GM12878 (cell line): ENCODE results near the gene COL1A2. TPM values are rescaled to one million over a fixed set of nuclear protein-coding genes. Genes with fewer than 3 reads are reported as not detected.

Source experiments
- ATAC-seq: fragments of 200-7000 bp; cut with Tn5 transposase; 3 replicates; pipeline ENCODE4 v1.9.1; 2020; ENCODE audit warnings: mild to moderate bottlenecking, moderate library complexity
- BruUV-seq: library from RNA; stranded (reverse); fragments of 400-500 nt; replicated peaks from 2 replicates; lab custom pipeline; 2021; lab: Mats Ljungman, UMichigan
- CTCF ChIA-PET: fragments of 300-600 bp; sonication (Branson Sonifier 250); formaldehyde crosslinking; extraction: SDS; loops from one replicate; lab custom pipeline; 2021; ENCODE audit warnings: inconsistent platforms; lab: Yijun Ruan, JAX
- POLR2A ChIA-PET: fragments of 350-600 bp; formaldehyde crosslinking; extraction: SDS; loops from one replicate; lab custom pipeline; 2021; ENCODE audit warnings: inconsistent platforms; lab: Charles Lee
- RAD21 ChIA-PET: fragments of 300-600 bp; sonication (Branson Sonifier 250); formaldehyde crosslinking; loops from one replicate; lab custom pipeline; 2023; ENCODE audit warnings: antibody characterized with exemption; ENCODE audit not compliant: unreplicated experiment; lab: Charles Lee
- SMC1A ChIA-PET: fragments of 300-600 bp; sonication (Branson Sonifier 250); formaldehyde crosslinking; loops from one replicate; lab custom pipeline; 2023; ENCODE audit not compliant: unreplicated experiment, uncharacterized antibody; lab: Charles Lee
- DNase-seq: peaks from one replicate; pipeline ENCODE4 v3.0.0-alpha.2; 2011; ENCODE audit warnings: low read depth, low spot score
- FAIRE-seq: peaks from 3 replicates; lab custom pipeline; 2011; peaks lifted over from hg19 to GRCh38; lab: Jason Lieb, UNC
- H2AFZ ChIP-seq: 2 replicates; pipeline ENCODE4 v1.6.0; 2011; ENCODE audit warnings: low read depth, low read length, control low read depth; ENCODE audit not compliant: control insufficient read depth
- H3K27ac ChIP-seq: 2 replicates; pipeline ENCODE4 v1.5.1; 2011; ENCODE audit warnings: control low read depth; ENCODE audit not compliant: control insufficient read depth, insufficient read depth
- H3K27me3 ChIP-seq, 2 experiments: replicated peaks in 1 of 2; 2 replicates each; pipeline versions ENCODE4 v1.6.0 to v1.6.1; 2011; ENCODE audit warnings: low read length in 1 of 2; ENCODE audit not compliant: control insufficient read depth in 2 of 2, insufficient read depth in 2 of 2
- H3K36me3 ChIP-seq, 2 experiments: 2 replicates each; pipeline ENCODE4 v1.5.1; 2011; ENCODE audit warnings: low read length in 1 of 2; ENCODE audit not compliant: control insufficient read depth in 2 of 2, insufficient read depth in 2 of 2
- H3K4me1 ChIP-seq: 2 replicates; pipeline ENCODE4 v1.6.1; 2011; ENCODE audit warnings: mild to moderate bottlenecking, low read length, moderate library complexity, mixed read lengths; ENCODE audit not compliant: control insufficient read depth, insufficient read depth
- H3K4me2 ChIP-seq: 2 replicates; pipeline ENCODE4 v1.6.0; 2011; ENCODE audit warnings: control low read depth; ENCODE audit not compliant: control insufficient read depth, insufficient read depth
- H3K4me3 ChIP-seq: fragments of 200-600 bp; sonication (generic); 2 replicates; pipeline ENCODE4 v1.5.1; 2016
- H3K79me2 ChIP-seq: 2 replicates; pipeline ENCODE4 v1.6.0; 2011; ENCODE audit warnings: low read length; ENCODE audit not compliant: control insufficient read depth, insufficient read depth
- H3K9ac ChIP-seq: 2 replicates; pipeline ENCODE4 v1.8.0; 2011; ENCODE audit warnings: low read length, control low read depth, mixed read lengths; ENCODE audit not compliant: control insufficient read depth, insufficient read depth
- H3K9me3 ChIP-seq: replicated peaks from 3 replicates; pipeline ENCODE4 v1.5.1; 2011; ENCODE audit warnings: mild to moderate bottlenecking, low read length; ENCODE audit not compliant: control insufficient read depth, insufficient read depth
- H4K20me1 ChIP-seq: 2 replicates; pipeline ENCODE4 v1.6.0; 2011; ENCODE audit not compliant: control insufficient read depth, insufficient read depth
- CHD2 ChIP-seq: IDR thresholded peaks from 2 replicates; pipeline ENCODE4 v1.6.1; 2011; ENCODE audit warnings: low read depth, low read length, improper control_type of control experiment, borderline replicate concordance
- ELK1 ChIP-seq: IDR thresholded peaks from 2 replicates; pipeline ENCODE4 v1.6.1; 2012; ENCODE audit warnings: low read depth, low read length, improper control_type of control experiment
- IKZF1 ChIP-seq: fragments of 450-650 bp; conservative IDR thresholded peaks from 2 replicates; pipeline ENCODE4 v1.6.1; 2017; ENCODE audit warnings: antibody characterized with exemption, mild to moderate bottlenecking
- NFYA ChIP-seq: IDR thresholded peaks from 2 replicates; pipeline ENCODE4 v1.6.1; 2011; ENCODE audit warnings: low read depth, mild to moderate bottlenecking, low read length, improper control_type of control experiment, borderline replicate concordance
- RB1 ChIP-seq: fragments of 450-650 bp; formaldehyde crosslinking; IDR thresholded peaks from 2 replicates; pipeline ENCODE4 v1.6.1; 2017; ENCODE audit warnings: mild to moderate bottlenecking, borderline replicate concordance
- RCOR1 ChIP-seq: conservative IDR thresholded peaks from 2 replicates; pipeline ENCODE4 v1.6.1; 2012; ENCODE audit warnings: low read depth, low read length, improper control_type of control experiment
- RELA ChIP-seq: fragments of 450-650 bp; IDR thresholded peaks from 2 replicates; pipeline ENCODE4 v1.8.0; 2014; ENCODE audit warnings: borderline replicate concordance; ENCODE audit not compliant: partially characterized antibody
- ZBTB4 ChIP-seq: fragments of 450-650 bp; formaldehyde crosslinking; IDR thresholded peaks from 2 replicates; pipeline ENCODE4 v1.4.0; 2022; ENCODE audit warnings: mild to moderate bottlenecking, moderate library complexity
- WGBS: methylation state at CpG from one replicate; pipeline ENCODE4 v1.1.6; 2016; ENCODE audit warnings: low lambda C conversion rate; ENCODE audit not compliant: insufficient replicate concordance, insufficient coverage; ENCODE audit errors: missing lambda C conversion rate; 5-methylcytosine and 5-hydroxymethylcytosine counted together
- in situ Hi-C: fragments of 300-500 bp; cut with MboI; formaldehyde crosslinking; loops from 9 replicates; pipeline ENCODE4 v1.14.3; 2018; ENCODE audit warnings: mixed read lengths
- intact Hi-C: fragments of 100-400 bp; cut with micrococcal nuclease; formaldehyde crosslinking; loops from one replicate; pipeline ENCODE4 v1.14.2; 2022; ENCODE audit not compliant: unreplicated experiment
- polyA plus RNA-seq, 11 experiments: library from polyadenylated mRNA; depleted of rRNA in 4 of 11; unstranded in 6 of 11; stranded (reverse) in 5 of 11; fragments of >200 nt; fragmentation: Nextera tagmentation in 4 of 11; fragmentation: Illumina TruSeq in 1 of 11; extraction: Ambion mirVana in 4 of 11; extraction: Trizol in 1 of 11; gene quantifications; 1 replicate in 1 of 11; 2 replicates in 10 of 11; pipeline versions ENCODE4 v1.2.1 to v1.2.3, GENCODE V29; 2011 to 2016; ENCODE audit warnings: inconsistent platforms in 2 of 11, missing spikeins in 2 of 11, low read depth in 1 of 11
- total RNA-seq, 4 experiments: library from RNA; depleted of rRNA in 3 of 4; stranded (reverse); fragments of >200 nt in 3 of 4; fragmentation: Illumina TruSeq in 1 of 4; extraction: Trizol in 1 of 4; gene quantifications; 2 replicates each; pipeline versions ENCODE4 v1.2.1 to v1.2.3, GENCODE V29; 2013 to 2021

The COL1A2 gene
- total and polyA plus RNA-seq, 10 of the 15 experiments (the other 5 are each of a cell fraction or from before 2014, with no cell fraction given) = 0.03 to 2.5 (median 0.76) TPM; not detected in 4

GRCh38 chr7:94362276-94362675 lies 32.4 kb upstream of the COL1A2 start:
- POLR2A ChIA-PET = no interaction called here
- intact Hi-C loops = no loop called here
- no peak for FAIRE-seq

GRCh38 chr7:94364816-94365215 lies 29.9 kb upstream of the COL1A2 start:
- ChIA-PET POLR2A (no interaction called here), RAD21 (no interaction called here), SMC1A (no interaction called here), CTCF (no interaction called here)
- H3K36me3 ChIP-seq = no peaks in the 10 kb centered on the region
- DNase-seq (no peak), ATAC-seq (no peak), FAIRE-seq (no peak)
- H3K27ac ChIP-seq = no peak overlapping the region
- H3K79me2 ChIP-seq = no peaks in the 10 kb centered on the region
- no peaks in the 10 kb centered on the region for H3K9me3 ChIP-seq
- in situ Hi-C loops (no loop called here), intact Hi-C loops (no loop called here)
- no peak overlapping the region for H2AFZ ChIP-seq
- TF ChIP-seq CHD2 (no peak), NFYA (no peak), ZBTB4 (CRISPR knock-in tag) (no peak)
- no TSS peak for BruUV-seq
- no peak overlapping the region for H3K4me3 ChIP-seq
- H4K20me1 ChIP-seq = no peaks in the 10 kb centered on the region
- H3K9ac ChIP-seq = no peak overlapping the region
- H3K4me1 ChIP-seq = no peaks in the 10 kb centered on the region
- H3K4me2 ChIP-seq = no peak overlapping the region
- WGBS = 6% methylated on average over 5 of the region's 5 CpGs
- H3K27me3 ChIP-seq = no peaks in the 10 kb centered on the region

More at GRCh38 chr7:94362276-94362675, 32.4 kb upstream of the COL1A2 start:
- ChIA-PET CTCF (interaction anchor here (0.8 kb wide), 1 partner anchor 146 kb away, joined by 3 read pairs; no protein-coding TSS in a partner anchor), SMC1A (no interaction called here), RAD21 (no interaction called here)
- no peak overlapping the region for H3K4me2 ChIP-seq
- no peak overlapping the region for H2AFZ ChIP-seq
- H3K36me3 ChIP-seq = no peaks in the 10 kb centered on the region
- H3K4me1 ChIP-seq = no peaks in the 10 kb centered on the region
- H3K9me3 ChIP-seq = no peaks in the 10 kb centered on the region
- no TSS peak for BruUV-seq
- DNase-seq = no peak
- TF ChIP-seq RCOR1 (no peak), RELA (no peak), ELK1 (no peak), IKZF1 (no peak), RB1 (no peak)
- no peak for ATAC-seq
- H3K27me3 ChIP-seq = no peaks in the 10 kb centered on the region
- no peaks in the 10 kb centered on the region for H3K79me2 ChIP-seq
- WGBS = 16% methylated on average over 1 of the region's 1 CpG
- H3K4me3 ChIP-seq = no peak overlapping the region
- no peak overlapping the region for H3K9ac ChIP-seq
- no peaks in the 10 kb centered on the region for H4K20me1 ChIP-seq
- H3K27ac ChIP-seq = no peak overlapping the region
- in situ Hi-C loops = no loop called here
